Kasumi-1 (cell line): ENCODE results near the gene IL1RN.

ENCODE experiments used
- DNase-seq, 2 experiments: peaks; one replicate each; lab custom pipeline; 2025; lab: John Stamatoyannopoulos, UW

IL1RN gene

DNA sequence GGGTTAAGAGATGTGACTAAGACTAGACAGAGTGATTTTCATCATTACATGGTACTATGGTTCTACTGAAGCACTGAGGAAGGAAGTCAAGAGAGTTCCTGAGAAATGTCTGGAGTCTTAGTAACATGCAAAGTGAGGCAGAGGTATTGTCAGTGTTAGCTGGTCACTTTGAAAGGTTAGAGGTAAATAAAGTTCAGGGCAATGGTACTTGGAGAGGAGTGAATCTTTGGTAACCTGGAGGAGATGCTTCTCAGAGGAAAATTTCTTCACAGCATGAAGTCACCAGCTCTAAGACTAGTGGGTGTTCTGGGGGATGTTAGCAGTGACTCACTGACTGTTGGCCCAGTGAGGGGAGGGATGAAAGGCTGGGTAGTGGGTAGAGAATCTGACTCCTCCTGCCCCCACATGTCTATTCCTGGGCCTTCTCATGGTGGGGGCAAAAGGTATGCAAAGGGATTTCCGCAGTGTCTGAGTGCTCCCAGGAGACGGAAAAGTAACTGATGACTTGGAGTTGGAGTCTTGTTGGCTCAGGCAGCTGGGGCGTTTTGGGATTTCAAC is 23.3 kb upstream of the IL1RN start:
- no peak for DNase-seq

DNA sequence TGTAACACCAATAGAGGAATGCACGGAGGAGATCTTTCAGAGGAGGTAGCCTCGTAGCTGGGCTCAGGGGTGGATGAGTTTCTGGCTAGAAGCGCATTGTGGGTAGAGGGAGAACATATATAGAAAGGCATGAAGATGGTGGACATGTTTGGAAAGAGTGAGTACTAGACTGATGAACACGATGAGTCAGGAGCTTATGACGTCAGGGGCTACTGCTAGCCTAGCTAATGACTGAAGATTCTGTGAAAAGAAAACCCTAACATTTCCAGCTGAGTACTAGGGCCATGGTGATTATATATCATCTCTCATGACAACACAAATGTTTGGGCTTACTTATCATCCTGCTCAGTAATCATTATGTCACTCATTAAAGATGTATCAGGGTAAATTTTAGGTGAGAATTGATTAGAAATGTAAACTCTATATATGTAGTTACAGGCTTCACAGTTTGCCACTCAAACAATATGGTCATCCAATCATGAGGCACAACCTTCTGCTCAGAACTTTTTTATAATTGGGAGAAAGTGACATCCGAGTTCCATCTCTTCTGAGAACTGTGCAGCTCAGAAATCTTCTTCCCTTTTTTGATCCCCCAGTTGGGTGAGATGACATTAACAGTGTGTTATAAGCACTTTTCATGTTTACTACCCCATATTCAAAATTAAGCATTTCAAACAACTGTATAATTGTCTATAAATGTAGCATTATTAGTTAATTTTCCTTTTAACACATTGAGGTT is 22.2 kb upstream of the IL1RN start:
- peak in 1 of 2 experiments; percentile 7 for DNase-seq

DNA sequence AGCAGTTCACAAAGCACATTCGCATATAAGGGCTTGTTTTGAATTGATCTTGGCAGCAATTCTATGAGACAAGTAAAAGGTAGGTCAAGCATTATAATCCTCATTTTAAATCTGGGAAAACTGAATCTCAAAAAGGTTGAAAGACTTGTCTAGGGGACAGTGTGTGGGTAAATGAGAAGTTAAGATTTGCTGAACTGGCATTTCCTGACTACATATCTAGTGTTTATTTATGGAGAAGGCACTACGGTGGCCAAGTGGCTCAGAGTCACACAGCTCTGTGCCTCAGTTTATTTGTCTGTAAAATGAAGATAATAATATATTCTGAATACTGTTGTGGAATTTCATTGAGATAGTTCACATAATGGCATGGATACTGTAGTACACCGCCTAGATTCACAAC is 16.3 kb upstream of the IL1RN start:
- DNase-seq, result no peak

DNA sequence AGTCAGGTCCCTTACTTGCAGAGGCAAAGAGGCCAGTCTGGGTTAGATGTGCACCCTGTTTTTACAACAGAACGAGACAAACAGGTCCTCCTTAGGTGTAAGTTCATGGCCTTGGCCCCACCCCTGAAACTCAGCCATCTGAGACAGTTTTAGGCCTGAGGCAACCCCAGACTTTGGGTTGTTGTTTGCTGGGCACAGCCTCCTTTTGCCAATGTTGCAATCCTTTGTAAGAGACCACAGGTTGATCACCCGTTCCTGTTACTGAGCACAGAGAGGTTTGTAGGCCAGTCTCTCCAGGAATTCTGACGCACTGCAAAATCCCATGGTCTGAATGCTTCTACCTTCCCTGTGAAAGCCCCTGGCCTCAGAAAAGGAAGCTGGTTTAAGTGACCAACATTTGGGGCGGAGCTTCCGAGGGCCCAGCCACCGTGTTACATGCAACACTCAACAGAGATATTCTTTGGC is 15.5 kb upstream of the IL1RN start:
- no peak for DNase-seq

DNA sequence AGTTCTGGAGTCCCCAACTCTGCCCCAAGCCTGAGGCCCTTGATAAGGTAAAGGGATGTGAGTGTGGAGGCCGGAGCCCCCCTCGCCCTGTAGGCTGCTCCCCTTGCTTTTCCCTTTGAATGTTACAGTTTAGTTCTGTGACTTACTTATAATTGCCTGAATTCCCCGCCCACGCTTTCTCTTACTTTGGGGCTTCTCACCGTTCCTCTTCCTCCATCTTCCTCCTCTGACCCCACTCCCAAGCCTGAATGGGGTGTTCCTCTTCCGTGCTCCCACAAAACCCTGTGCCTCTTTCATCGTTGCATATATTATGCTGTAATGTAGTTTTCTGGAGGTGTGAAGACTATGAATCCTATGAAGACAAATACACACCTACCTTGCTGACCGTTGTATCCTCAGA is 15.0 kb upstream of the IL1RN start:
- no peak for DNase-seq

DNA sequence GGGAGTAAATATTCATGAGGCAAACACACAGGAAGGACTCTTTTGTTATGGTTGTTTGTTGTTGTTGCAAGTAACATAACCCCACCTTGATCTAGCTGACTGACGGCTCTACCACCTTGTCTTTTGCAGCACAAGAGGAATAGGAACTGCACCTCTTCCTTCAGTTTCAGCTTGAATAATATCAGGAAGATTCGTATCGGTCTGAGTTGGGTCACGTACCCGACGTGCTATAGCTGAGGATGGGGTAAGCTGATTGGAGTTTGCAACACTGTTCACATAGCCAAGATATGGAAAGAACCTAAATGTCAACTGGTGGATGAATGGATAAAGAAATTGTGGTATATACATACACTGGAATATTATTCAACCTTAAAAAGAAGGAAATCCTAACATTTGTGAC is 14.5 kb upstream of the IL1RN start:
- DNase-seq, result no peak

DNA sequence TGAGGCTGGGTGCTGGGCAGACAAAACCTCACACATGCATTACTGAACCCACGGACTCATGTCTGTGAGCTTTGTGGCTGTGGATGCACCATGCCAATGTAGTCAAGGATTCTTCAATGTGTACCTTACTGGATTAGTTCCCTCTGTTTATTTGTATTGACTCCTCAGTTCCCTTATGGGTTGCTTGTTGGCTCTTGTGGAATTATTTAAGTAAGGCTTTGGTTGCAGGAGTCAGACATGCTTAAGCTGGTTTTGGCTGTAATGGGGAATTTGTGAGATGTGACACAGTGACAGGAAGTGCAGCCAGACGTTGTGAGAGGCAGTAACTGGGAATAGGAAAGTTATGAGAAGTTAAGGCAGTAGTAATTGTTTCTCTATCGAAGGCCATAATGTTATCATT is 13.6 kb upstream of the IL1RN start:
- DNase-seq, result no peak

DNA sequence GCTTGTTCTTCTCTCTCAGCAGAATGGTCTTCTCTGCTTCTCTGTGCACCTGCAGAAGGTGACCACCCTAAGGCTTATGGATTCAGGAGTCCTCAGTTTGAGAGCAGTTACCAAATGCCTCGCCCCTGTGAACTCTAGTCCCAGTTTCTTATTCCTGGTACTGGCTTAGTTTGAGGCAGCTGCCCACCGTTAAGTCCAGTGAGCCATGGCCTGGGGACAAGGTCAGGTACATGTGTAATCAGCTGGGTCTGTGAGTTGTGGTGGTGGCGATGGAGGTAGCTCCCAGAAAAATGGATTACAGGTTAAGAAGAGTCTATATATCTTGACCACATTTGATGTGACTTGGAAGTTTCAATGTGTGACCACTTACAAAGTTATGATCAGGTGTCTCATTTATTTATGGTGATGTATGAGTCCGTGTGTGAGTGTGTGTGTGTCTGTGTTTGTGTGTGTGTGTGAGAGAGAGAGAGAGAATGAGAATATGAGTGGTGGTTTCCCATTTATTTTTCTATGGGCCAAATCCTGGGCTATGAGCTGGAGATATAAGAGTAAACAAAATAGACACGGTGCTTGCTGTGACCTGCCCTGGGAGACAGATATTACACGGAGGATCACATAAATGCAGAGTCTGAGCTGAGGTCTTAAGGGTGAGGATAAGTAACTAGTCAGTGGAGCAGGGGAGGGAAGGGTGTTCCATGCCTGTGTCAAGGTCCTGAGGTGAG is 13.0 kb upstream of the IL1RN start:
- DNase-seq, result no peak

DNA sequence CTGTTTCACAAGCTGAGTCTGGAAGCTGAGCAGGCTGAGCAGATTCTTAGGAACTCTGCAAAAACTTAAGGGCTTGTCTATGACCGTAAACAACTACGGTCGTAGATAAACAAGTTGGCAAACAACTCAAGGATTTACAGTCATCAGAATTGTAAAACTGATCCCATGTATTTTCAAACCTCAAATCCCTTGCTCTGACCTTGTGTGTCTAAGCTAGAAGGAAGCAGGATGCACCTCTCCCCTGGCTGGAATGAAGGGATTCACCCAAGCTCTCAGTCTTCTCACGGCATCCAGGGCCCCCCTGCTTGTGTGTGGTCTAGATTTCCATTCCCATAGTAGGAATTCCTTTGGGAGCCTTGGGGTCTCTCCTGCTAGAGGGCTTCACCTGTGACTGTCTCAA is 12.4 kb upstream of the IL1RN start:
- DNase-seq, result no peak

DNA sequence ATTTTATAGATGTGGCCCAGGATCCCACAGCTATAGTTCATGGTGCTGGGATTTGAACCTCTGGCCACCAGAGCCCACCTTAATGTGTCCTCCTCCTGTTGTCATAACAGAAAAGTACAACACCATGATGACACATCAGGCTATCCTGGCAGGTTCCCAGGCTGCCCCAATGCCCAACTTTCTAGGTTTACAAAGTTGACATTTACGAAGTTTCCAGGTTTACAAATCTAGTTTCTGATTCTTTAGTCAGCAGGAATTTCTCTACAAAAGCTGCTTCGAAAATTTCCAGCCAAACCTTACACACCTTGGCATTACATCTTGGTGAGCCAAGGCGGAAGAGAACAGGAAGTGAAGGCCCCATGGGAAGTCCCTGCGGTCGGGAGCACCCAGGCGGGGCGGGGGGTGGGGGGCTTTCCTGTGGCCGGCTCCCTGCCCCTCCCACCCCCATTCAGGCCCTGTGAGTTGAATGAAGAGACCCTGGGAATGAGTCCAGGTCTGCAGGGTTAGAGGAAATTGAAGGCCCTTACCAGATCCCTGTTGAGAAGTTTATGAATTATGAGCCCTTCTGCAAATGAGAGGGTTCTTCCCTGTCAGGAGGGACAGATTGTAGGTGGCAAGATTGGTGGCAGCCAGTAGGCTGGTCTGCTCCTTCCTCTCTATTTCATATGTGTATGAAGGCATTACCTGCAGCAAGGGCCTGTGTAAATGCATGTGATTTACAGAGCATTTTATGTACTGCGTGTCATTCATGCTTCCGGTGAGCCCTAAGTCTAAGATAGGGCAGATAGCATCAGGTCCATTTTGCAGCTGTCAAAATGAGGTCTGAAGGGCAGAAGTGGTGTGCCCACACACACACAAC is 11.1 kb upstream of the IL1RN start:
- peak; percentile 51 to 67 for DNase-seq

DNA sequence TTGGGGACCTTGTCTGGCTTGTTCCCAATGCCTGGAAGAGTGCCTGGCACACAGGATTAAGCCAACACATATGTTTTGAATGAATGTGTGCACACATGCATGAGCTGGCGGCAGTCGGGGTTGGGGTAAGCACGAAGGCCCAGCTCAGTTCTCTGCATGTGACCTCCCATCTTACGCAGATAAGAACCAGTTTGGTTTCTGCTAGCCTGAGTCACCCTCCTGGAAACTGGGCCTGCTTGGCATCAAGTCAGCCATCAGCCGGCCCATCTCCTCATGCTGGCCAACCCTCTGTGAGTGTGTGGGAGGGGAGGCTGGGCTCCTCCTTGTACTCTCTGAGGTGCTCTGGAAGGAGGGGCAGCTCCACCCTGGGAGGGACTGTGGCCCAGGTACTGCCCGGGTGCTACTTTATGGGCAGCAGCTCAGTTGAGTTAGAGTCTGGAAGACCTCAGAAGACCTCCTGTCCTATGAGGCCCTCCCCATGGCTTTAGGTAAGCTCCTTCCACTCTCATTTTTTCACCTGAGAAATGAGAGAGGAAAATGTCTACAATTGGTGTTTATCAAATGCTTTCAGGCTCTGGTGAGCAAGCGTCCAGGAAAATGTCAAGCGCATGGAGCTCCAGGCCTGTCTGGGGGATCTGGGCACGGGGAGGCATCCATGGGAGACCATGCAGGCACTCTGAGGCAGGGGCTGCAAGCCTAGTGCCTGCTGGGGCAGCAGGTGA is 9.7 kb upstream of the IL1RN start:
- no peak for DNase-seq

DNA sequence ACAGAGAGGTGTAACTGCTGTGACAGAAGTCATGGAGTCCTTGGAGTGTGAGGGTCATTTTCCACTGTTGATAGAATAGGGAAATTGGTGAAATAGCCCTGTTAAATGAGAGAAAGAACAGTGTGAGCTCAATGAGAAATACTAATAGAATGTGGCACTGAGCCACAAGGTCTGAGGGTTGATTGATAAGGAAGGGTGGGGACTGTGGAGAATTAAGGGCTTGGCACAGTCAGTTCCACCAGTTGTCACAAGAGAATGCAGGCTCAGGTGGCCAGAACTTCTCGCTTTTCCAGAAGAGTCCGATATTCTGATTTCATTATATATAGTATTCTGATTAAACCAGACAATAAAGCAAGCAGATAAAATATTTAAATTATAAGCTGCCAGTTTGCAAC is 9.1 kb upstream of the IL1RN start:
- no peak for DNase-seq

DNA sequence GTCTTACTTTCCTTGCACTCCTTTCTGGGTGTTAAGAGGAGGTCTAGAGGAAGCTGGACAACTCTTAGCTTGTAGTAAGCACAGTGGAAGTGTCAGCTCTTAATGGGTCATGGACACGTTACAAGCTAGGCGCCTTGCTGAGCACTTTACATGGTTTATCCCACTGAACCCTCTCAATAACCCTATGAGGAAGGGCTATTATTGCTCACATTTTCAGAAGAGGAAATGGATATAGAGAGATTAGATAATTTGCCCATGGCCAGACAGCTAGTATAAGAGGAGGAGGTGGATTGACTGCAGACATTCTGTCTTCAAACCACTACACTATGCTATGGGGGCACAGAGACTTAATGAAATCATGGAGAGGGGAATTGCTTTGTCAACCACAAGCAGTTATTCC is 8.3 kb upstream of the IL1RN start:
- DNase-seq, result no peak

DNA sequence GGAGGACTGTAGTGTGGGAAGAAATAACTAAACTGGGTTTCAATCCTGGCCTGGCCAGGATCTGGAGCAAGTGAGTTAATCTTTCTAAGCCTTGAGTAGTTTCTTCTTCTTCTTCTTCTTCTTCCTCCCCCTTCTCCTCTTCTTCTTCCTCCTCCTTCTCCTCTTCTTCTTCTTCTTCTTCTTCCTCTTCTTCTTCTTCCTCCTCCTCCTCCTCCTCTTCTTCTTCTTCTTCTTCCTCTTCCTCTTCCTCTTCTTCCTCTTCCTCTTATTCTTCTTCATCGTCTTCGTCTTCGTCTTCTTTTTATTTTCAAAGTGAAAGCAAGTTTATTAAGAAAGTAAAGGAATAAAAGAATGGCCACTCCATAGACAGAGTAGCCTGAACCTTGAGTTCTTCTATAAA is 6.5 kb upstream of the IL1RN start:
- DNase-seq, result no peak

DNA sequence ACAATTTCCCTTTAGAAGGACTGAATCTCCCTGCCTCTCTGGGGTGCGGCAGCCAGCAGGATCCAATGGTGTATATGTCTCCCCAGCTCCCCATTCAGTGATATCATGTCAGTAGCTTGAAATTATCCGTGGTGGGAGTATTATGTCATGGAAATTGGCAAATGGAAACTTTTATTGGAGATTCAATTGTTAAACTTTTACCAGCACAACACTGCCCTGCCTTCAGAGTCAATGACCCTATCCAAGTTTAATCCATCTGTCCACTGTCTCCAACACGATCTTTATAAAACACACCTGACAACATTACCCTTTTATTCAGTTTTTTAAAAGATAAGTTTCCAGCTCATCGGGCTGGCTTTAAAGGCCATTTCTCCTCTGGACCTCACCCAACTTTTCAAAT is 5.0 kb upstream of the IL1RN start:
- DNase-seq, result no peak

DNA sequence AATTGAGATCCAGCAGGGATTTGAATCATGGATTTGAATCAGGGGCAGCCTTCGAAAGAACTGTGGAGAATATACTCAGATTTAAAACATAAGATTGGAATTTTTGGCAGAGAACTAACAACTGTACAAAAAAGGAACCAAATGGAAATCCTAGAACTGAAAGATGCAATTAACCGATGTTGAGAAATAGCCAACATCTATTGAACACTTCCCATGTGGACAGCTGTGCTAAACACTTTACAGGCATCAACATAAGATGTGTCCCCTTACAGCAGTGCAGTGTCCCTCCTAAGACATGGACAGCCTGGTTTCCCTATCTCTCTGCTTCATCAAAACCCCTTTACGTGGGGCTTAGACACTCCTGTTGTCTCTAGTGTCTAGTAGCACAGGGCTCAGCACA is 3.7 kb upstream of the IL1RN start:
- DNase-seq, result peak in 1 of 2 experiments; percentile 50

DNA sequence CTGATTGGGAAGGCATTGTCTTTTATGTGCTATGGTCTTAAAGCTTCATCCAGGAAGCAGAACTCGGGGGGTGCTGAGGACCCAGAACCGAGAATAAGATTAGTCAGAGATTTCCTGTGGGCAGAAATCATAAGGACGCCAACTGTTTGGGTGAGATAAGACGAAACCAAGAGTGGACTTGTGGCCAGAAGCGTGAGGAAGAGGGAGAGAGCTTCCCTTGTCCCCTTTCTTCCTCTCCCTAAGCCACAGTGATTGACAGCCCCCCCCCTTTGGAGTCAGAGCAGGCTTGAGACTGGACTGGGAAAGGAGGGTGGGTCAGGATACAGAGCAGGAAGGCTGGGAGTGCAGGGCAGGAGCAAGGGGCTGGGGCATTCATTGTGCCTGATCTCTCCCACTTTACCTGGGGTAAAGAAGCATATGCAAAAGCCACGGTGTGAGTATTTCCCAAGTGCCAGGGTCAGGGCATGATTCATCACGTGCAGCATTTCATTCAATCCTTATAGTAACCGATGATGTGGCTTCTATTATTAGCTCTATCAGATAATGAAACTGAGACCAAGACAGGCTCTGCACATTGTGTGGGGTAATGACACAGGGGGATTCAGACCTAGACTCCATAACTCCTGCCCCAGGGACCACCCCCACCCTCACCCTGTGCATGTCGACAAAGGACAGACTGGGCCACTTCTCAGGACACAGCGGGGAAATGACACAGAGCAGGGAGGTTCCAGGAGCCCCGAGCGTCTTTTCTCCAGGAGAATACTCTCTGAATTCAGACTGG is 3.0 kb upstream of the IL1RN start:
- DNase-seq, result peak; percentile 50 to 68

DNA sequence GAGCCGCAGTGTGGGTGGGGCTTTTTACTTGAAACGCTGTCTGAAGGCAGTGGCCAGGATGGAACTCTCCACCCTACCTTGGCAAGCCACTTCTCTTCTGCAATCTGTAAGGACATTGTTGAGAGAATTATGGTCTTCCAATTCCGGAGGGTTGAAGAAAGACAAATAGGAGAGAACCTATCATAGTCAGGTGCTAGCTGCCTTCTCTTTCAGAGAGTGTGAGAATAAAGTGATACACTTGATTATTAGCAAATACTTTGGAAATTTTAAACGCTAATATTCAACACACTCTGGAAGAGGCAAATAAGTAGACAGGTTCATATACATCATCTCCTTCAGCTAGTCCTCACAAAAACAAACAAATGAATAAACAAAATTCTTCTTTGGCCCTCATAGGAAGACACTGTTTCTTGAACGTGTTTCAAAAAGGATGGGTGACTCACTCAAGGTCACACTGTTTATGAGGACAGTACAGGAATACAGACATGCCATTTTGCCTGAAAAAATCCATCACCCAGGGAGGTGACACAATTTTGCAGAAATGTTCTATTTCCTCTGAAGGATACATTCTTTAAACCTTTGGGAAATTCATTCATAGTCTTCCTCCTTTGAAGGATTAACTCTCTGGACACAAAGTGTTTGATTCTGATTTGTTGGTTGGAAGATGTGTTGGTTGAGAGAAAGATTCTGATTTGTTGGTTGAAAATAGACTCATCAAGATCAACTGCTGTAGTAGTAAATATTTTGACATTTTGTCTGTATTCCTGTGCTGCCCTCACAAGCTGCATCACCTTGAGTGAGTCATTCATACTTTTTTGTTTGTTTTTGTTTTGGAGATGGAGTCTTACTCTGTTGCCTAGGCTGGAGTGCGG is 2.2 kb upstream of the IL1RN start:
- no peak for DNase-seq

DNA sequence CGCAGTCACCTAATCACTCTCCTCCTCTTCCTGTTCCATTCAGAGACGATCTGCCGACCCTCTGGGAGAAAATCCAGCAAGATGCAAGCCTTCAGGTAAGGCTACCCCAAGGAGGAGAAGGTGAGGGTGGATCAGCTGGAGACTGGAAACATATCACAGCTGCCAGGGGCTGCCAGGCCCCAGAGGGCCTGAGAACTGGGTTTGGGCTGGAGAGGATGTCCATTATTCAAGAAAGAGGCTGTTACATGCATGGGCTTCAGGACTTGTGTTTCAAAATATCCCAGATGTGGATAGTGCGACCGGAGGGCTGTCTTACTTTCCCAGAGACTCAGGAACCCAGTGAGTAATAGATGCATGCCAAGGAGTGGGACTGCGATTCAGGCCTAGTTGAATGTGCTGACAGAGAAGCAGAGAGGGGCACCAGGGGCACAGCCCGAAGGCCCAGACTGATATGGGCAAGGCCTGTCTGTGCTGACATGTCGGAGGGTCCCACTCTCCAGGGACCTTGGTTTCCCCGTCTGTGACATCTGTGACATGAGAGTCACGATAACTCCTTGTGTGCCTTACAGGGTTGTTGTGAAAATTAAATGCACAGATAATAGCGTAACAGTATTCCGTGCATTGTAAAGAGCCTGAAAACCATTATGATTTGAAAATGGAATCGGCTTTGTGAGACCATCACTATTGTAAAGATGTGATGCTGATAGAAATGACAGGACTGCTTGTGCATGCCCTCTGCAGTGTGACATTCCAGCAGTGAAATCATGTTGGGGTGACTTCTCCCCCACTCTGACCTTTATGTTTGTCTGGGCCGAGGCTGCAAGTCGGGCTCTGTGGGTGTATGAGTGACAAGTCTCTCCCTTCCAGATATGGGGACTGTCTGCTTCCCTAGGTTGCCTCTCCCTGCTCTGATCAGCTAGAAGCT is 510 bp downstream of the IL1RN start:
- no peak for DNase-seq
